ENCODE data around the gene SPRR2F. TPM values are rescaled to one million over a fixed set of nuclear protein-coding genes. Genes with fewer than 3 reads are reported as not detected.

SPRR2F gene
- total and polyA plus RNA-seq, 9 of the 15 experiments (the other 6 are each of a cell fraction or from before 2014, with no cell fraction given): 0.22 to 2.0 (median 0.41) TPM; not detected in 4

DNA sequence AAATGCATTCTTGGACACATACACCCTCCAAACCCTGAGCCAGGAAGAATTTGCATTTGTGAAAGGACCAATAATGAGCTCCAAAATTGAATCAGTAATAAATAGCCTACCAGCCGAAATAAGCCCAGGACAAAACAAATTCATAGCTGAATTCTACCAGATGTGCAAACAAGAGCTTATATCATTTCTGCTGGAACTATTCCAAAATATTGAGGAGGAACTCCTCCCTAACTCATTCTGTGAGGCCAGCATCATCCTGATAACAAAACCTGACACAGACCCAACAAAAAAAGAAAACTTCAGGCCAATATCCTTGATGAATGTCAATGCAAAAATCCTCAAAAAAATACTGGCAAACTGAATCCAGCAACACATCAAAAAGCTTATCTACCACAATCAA, 25.7 kb downstream of the SPRR2F start:
- FAIRE-seq (peak; percentile 73), DNase-seq (ENCODE audit: extremely low read depth in 1 of 4, low spot score in 3 of 4) (peak in 1 of 4 experiments; percentile 24), ATAC-seq (peak; percentile 37; the same call in 2 of the 3 replicates)
- in situ Hi-C loops (cut with MboI): no loop called here
- ChIA-PET CTCF (ENCODE audit: low intra/inter-chr PET ratio) (no interaction called here), POLR2A (interaction anchor here (1.0 kb wide), 2 partner anchors 11 to 29 kb away, joined by 3 read pairs; no protein-coding TSS in a partner anchor)
- no TSS peak for BruUV-seq (replicated peaks)
- Histone ChIP-seq H3K4me3 (no peak overlapping the region), H3K4me2 (ENCODE audit: insufficient read depth, low read length) (no peak overlapping the region), H3K27ac (ENCODE audit: extremely low read depth, low read depth, low read length) (no peak overlapping the region), H3K36me3 (ENCODE audit: control insufficient read depth, insufficient read depth, low read length) (no peaks in the 10 kb centered on the region), H3K9me3 (replicated peaks; ENCODE audit: control insufficient read depth, insufficient read depth, low read depth, low read length) (no peaks in the 10 kb centered on the region), H3K9me1 (ENCODE audit: control insufficient read depth, insufficient read depth, low read length) (no peaks in the 10 kb centered on the region), H3K79me2 (ENCODE audit: control insufficient read depth, insufficient read depth, low read length) (no peaks in the 10 kb centered on the region), H3K27me3 (ENCODE audit: control insufficient read depth in 2 of 2, insufficient read depth in 2 of 2, low read length in 2 of 2) (no peaks in the 10 kb centered on the region), H2AFZ (ENCODE audit: low read depth, low read length) (no peak overlapping the region), H4K20me1 (replicated peaks; ENCODE audit: control insufficient read depth, insufficient read depth, low read length) (no peaks in the 10 kb centered on the region), H3K4me1 (replicated peaks in 1 of 2; ENCODE audit: control insufficient read depth in 2 of 2, insufficient read depth in 2 of 2, low read length in 2 of 2) (peaks cover 0 to 4% of the 10 kb centered on the region in 2 experiments; a peak in 2 of 5 replicates), H3K9ac (ENCODE audit: insufficient read depth in 1 of 2, low read depth in 2 of 2, low read length in 2 of 2) (no peak overlapping the region)
- 0% methylated on average over 1 of the region's 1 CpG for WGBS (ENCODE audit: insufficient coverage, low coverage, missing lambda C conversion rate)
- intact Hi-C loops (cut with micrococcal nuclease): no loop called here
- no peak for TF ChIP-seq IFI16 (CRISPR knock-in tag; IDR thresholded peaks at IDR 0.05)
- no peak for TF ChIP-seq SMAD4 (CRISPR knock-in tag; conservative IDR thresholded peaks at IDR 0.05)
- no peak for TF ChIP-seq NR2C1 (IDR thresholded peaks at IDR 0.05)
- no peak for TF ChIP-seq NR2C1 (tag; IDR thresholded peaks at IDR 0.05)
- TF ChIP-seq JUND (IDR thresholded peaks at IDR 0.05; ENCODE audit: borderline replicate concordance, low read depth, low read length): no peak
- TF ChIP-seq JUND (tag; IDR thresholded peaks at IDR 0.05; ENCODE audit: borderline replicate concordance, low read depth, low read length): no peak
- TF ChIP-seq, protein P1, sequence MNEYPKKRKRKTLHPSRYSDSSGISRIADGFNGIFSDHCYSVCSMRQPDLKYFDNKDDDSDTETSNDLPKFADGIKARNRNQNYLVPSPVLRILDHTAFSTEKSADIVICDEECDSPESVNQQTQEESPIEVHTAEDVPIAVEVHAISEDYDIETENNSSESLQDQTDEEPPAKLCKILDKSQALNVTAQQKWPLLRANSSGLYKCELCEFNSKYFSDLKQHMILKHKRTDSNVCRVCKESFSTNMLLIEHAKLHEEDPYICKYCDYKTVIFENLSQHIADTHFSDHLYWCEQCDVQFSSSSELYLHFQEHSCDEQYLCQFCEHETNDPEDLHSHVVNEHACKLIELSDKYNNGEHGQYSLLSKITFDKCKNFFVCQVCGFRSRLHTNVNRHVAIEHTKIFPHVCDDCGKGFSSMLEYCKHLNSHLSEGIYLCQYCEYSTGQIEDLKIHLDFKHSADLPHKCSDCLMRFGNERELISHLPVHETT (CRISPR knock-in tag; conservative IDR thresholded peaks at IDR 0.05 in 1 of 2, IDR thresholded peaks at IDR 0.05 in 1 of 2): no peak
- TF ChIP-seq, protein P2, sequence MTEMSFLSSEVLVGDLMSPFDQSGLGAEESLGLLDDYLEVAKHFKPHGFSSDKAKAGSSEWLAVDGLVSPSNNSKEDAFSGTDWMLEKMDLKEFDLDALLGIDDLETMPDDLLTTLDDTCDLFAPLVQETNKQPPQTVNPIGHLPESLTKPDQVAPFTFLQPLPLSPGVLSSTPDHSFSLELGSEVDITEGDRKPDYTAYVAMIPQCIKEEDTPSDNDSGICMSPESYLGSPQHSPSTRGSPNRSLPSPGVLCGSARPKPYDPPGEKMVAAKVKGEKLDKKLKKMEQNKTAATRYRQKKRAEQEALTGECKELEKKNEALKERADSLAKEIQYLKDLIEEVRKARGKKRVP (CRISPR knock-in tag; IDR thresholded peaks at IDR 0.05): no peak
- TF ChIP-seq NFIC (IDR thresholded peaks at IDR 0.05): peak; percentile 89
- TF ChIP-seq ARID1B (IDR thresholded peaks at IDR 0.05): peak; percentile 57
- TF ChIP-seq RFX5 (IDR thresholded peaks at IDR 0.05; ENCODE audit: low read depth, low read length): no peak
- no peak for TF ChIP-seq HMG20A (CRISPR knock-in tag; conservative IDR thresholded peaks at IDR 0.05)
- peak; percentile 78 for TF ChIP-seq ZNF324 (CRISPR knock-in tag; IDR thresholded peaks at IDR 0.05)
- no peak for TF ChIP-seq ZNF311 (CRISPR knock-in tag; IDR thresholded peaks at IDR 0.05)
- TF ChIP-seq MTA2 (IDR thresholded peaks at IDR 0.05; ENCODE audit: low read depth): no peak
- no peak for TF ChIP-seq ILF3 (IDR thresholded peaks at IDR 0.05; ENCODE audit: borderline replicate concordance)
- TF ChIP-seq STAT5B (CRISPR knock-in tag; IDR thresholded peaks at IDR 0.05): no peak
- TF ChIP-seq KLF13 (tag; IDR thresholded peaks at IDR 0.05; ENCODE audit: borderline replicate concordance, low read depth): no peak
- TF ChIP-seq RCOR1 (IDR thresholded peaks at IDR 0.05; ENCODE audit: borderline replicate concordance in 1 of 2, low read depth in 2 of 2, low read length in 2 of 2): 0 out of 4 replicates have a peak, but pooled peaks of 1 of the 2 experiments have one; percentile 11
- peak; percentile 45 to 47; a peak in 3 of 4 replicates for TF ChIP-seq KDM1A (IDR thresholded peaks at IDR 0.05)
- TF ChIP-seq, protein P3, sequence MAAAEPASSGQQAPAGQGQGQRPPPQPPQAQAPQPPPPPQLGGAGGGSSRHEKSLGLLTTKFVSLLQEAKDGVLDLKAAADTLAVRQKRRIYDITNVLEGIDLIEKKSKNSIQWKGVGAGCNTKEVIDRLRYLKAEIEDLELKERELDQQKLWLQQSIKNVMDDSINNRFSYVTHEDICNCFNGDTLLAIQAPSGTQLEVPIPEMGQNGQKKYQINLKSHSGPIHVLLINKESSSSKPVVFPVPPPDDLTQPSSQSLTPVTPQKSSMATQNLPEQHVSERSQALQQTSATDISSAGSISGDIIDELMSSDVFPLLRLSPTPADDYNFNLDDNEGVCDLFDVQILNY (CRISPR knock-in tag; IDR thresholded peaks at IDR 0.05): no peak
- no peak for TF ChIP-seq RBM15 (IDR thresholded peaks at IDR 0.05; ENCODE audit: insufficient read depth, low read length)
- no peak for TF ChIP-seq POLR2A (conservative IDR thresholded peaks at IDR 0.05)

Measured in K562 (cell line).